Stimulated activated CD8-positive, alpha-beta memory T cell treated with anti-CD3 and anti-CD28 coated beads, Interleukin-15, amount 100 ng/mL, for 48 hours (primary cell): Measurements from ENCODE around the gene ARHGAP8.
"Not testable (repeated sequence)": the region's sequence is repeated elsewhere in the genome, so short reads cannot be mapped to it uniquely, and the experiment has no call there.

Experiments used
- DNase-seq, 2 donors: peaks; one replicate each; pipeline ENCODE4 v3.0.0-alpha.2; 2020; ENCODE audit warnings: low read depth in 2 of 2

The ARHGAP8 gene

GRCh38 chr22:44828193-44828592, 75.8 kb downstream of the ARHGAP8 start:
- peak in 1 of 2 donors; percentile 28 for DNase-seq

- no peak for DNase-seq
These were observed 79.5 kb downstream of the ARHGAP8 start for GRCh38 chr22:44831885-44832284.

DNA sequence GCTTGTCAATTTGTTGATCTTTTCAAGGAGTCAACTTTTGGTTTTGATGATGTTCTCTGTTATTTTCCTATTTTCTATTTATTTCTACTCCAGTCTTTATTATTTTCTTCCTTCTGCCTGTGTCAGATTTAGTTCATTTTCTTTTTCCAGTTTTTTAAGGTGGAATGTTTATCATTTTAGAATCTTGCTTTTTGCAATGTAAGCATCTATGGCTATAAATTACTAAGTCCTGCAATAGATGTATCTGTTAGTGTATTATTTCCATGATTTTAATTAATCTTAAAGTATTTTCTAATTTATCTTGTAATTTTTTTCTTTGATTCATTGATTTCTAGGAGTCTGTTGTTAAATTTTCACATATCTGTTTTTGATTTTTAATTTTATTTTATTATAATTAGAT, 81.7 kb downstream of the ARHGAP8 start:
- no peak for DNase-seq

DNA sequence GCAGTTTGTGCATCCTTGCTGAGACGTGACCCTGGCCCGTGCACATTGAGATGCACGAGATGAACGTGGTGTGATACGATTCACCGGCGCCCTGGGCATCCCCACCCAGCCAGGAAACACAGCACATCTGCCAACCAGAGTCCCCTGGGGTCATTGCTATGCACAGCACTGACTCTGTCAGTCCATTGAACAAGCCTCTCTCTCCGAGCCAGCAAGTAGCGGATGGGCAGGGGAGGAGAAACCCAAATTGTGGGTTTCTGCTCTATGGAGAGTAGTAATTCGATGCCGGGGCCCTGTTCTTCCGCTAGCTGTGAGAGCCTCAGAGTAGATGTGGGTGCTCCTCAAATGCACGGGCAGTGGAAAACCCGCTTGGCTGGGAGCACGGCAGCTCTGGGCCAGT, 85.1 kb downstream of the ARHGAP8 start:
- no peak for DNase-seq

DNA sequence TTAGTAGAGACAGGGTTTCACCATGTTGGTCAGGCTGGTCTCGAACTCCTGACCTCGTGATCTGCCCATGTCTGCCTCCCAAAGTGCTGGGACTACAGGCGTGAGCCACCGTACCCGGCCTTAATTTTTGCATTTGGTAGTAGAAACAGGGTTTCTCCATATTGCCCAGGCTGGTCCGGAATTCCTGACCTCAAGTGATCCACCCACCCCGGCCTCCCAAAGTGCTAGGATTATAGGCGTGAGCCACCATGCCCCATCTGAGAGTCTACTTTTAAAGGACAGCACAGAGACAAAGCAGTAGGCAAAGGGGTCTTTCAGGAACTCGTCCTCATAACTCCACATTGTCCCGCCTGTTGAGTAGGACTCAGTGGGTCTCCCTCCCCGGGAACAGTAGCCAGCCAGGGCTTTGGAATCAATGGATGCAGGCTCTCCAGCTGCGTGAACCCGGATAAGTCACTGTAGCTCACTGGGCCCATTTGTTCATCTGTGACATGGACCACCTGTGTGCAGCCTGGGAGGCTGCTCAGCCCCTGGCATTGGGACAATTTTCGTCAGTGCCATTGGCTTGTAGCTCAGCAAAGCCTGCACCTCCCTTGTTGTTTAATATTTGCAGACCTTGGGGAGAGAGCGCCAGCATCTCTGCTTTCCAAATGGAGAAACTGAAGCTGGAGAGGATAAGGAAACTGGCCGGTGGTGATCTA, 86.1 kb downstream of the ARHGAP8 start:
- DNase-seq: no peak

GRCh38 chr22:44839061-44839460, 86.7 kb downstream of the ARHGAP8 start:
- no peak for DNase-seq

DNA sequence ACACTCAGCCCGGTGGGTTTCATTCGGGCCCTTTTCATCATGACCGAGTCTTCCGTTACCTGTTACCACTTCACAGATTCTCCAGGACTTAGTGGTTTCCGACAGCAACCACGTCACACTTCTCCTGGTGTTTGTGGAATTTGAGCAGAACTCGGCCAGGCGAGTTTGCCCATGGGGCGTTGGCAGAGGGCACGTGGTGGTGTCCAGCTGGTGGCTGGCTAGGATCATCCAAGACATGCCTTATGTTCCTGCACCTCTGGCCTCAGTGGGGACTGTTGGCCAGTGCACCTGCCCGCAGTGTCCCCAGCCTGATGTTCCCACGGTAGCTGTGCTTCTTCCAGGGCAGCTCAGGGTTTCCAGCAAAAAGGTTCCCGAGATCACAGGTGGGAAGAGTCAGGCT, 87.3 kb downstream of the ARHGAP8 start:
- no peak for DNase-seq

GRCh38 chr22:44840611-44841322, 88.4 kb downstream of the ARHGAP8 start:
- DNase-seq: no peak

- no peak for DNase-seq
These were observed 90.0 kb downstream of the ARHGAP8 start for GRCh38 chr22:44842417-44842816.

GRCh38 chr22:44845191-44845590, 92.8 kb downstream of the ARHGAP8 start:
- DNase-seq: no peak

- no peak for DNase-seq
These were observed 93.7 kb downstream of the ARHGAP8 start for GRCh38 chr22:44845796-44846720.

- DNase-seq: no peak
These were observed 94.4 kb downstream of the ARHGAP8 start for GRCh38 chr22:44846726-44847275.

DNA sequence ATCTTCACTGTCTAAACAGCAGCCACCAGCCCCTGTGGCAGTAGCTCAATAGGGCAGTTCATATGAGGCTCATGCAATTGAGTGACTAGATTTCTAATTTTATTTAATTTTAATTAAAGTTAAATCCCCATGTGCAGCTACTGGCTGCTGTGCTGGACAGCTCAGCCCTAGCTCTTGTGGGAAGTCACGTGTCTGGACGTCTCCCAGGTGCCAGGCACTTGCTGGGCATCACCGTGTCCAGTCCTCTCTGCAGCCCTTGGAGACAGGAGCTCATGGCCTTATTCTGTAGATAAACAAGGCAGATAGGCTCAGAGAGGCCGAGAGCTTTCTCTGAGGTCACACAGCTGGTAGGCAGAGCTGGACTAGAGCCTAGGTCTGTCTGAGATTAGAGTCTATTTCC, 95.0 kb downstream of the ARHGAP8 start:
- no peak for DNase-seq

- DNase-seq: no peak
These were observed 95.5 kb downstream of the ARHGAP8 start for GRCh38 chr22:44847892-44848291.

- no peak for DNase-seq
These were observed 95.9 kb downstream of the ARHGAP8 start for GRCh38 chr22:44848296-44848741.

DNA sequence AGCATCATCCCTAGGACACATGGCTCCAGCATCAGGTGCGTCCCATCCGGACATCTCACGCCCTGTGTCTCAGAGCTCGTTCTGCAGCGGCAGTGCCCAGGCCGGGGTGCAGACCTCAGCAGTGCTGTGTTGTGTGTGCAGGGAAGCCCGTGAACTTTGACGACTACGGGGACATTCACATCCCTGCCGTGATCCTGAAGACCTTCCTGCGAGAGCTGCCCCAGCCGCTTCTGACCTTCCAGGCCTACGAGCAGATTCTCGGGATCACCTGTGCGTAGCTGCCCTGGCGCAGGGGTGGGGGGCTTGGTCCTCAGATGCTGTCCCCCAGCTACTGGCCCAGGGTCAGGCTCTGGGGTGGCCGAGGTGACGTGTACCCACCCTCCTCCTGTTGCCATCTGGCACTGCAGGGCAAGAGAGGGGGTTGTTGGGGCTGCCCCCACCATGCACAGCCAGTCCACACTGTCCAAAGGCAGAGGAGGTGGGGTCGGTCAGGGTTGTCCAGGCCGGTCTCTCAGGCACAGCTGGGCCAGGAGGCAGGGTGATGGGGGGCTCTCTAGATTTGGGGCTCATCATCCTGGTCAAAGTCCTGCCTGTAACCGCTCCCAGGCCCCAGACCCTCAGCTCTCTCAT, 96.5 kb downstream of the ARHGAP8 start:
- DNase-seq: no peak

DNA sequence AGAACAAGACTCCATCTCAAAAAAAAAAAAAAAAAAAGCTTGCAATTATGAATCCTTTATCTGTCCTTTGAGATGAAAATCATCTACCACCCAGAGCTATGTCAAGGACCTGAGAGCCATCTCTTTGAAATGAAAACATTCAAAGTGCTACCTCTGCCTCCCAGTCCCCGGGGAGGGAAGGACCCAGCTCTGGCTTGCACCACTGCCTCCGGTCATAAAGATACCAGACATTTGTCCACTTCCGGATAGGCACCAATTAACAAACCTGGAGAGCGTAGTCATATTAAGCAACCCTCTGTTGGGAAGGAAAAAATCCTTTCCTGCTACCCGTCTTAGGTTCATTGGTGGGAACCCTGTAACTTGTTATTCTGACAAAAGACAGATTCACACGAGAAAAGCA, 98.6 kb downstream of the ARHGAP8 start:
- no peak for DNase-seq

DNA sequence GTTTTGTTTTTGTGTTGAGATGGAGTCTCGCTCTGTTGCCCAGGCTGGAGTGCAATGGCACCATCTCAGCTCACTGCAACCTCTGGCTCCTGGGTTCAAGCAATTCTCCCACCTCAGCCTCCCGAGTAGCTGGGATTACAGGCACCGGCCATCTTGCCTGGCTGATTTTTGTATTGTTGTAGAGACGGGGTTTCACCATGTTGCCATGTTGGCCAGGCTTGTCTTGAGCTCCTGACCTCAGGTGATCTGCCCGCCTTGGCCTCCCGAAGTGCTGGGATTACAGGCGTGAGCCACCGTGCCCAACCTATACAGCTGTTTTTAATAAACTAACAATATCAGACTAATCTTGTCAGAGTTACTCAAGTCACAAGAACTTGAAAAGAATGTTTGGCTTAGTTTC, 102.3 kb downstream of the ARHGAP8 start:
- not testable (repeated sequence) for DNase-seq

DNA sequence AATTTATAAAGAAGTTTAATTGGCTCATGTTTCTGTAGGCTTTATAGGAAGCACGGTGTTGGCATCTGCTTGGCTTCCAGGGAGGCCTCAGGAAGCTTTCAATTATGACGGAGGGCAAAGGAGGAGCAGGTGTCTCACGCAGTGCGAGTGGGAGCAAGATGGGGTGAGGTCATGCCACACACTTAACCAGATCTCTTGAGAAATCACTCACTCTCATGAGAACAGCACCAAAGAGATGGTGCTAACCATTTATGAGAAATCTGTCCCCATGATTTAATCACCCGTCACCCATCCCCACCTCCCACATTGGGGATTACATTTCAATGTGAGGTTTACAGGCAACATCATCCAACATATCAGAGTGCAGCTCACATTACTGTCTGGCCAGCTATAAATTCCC, 103.5 kb downstream of the ARHGAP8 start:
- peak in 1 of 2 donors; percentile 28 for DNase-seq

GRCh38 chr22:44858819-44859218, 106.4 kb downstream of the ARHGAP8 start:
- not testable (repeated sequence) for DNase-seq

- DNase-seq: no peak
These were observed 107.3 kb downstream of the ARHGAP8 start for GRCh38 chr22:44859641-44860040.
